Tibial artery (tissue), 4 donors: ENCODE results near the gene PLXNB1.

Experiments used
- DNase-seq, 2 donors: peaks; one replicate each; pipeline ENCODE4 v3.0.0-alpha.2; 2019
- H3K27ac ChIP-seq, 2 donors: fragments of 200-600 bp; sonication (generic) in 1 of 2; 1 replicate in 1 of 2; 2 replicates in 1 of 2; pipeline ENCODE4 v1.5.1; 2018 to 2019; ENCODE audit warnings: mild to moderate bottlenecking in 1 of 2
- H3K27me3 ChIP-seq, 2 donors: fragments of 200-600 bp; sonication (generic) in 1 of 2; one replicate each; pipeline versions ENCODE4 v1.5.1 to v1.6.0; 2016 to 2019
- H3K36me3 ChIP-seq, 3 donors: fragments of 200-600 bp; sonication (generic) in 2 of 3; one replicate each; pipeline ENCODE4 v1.5.1; 2016 to 2019; ENCODE audit warnings: mild to moderate bottlenecking in 2 of 3
- H3K4me1 ChIP-seq, 4 donors: fragments of 200-600 bp; sonication (generic) in 2 of 4; 1 replicate in 3 of 4; 2 replicates in 1 of 4; pipeline ENCODE4 v1.5.1; 2016 to 2019
- H3K4me3 ChIP-seq, 2 donors: fragments of 200-600 bp; sonication (generic) in 1 of 2; 1 replicate in 1 of 2; 2 replicates in 1 of 2; pipeline ENCODE4 v1.5.1; 2018 to 2019; ENCODE audit warnings: mild to moderate bottlenecking in 2 of 2
- H3K9me3 ChIP-seq, 3 donors: fragments of 200-600 bp; sonication (generic) in 1 of 3; one replicate each; pipeline ENCODE4 v1.5.1; 2016 to 2019
- intact Hi-C: fragments of 100-400 bp; cut with DNase I; formaldehyde crosslinking; loops from one replicate; pipeline ENCODE4 v1.15.0; 2023; ENCODE audit warnings: low total_unique reads
- TF ChIP-seq, protein P1 (sequence below), 2 experiments: fragments of 200-600 bp in 1 of 2; fragments of 450-650 bp in 1 of 2; IDR thresholded peaks; one replicate each; pipeline ENCODE4 v1.5.1; 2017 to 2019; ENCODE audit warnings: antibody characterized with exemption in 2 of 2, mild to moderate bottlenecking in 1 of 2, moderate library complexity in 1 of 2

Gene PLXNB1

GRCh38 chr3:48371651-48372376 lies 58.1 kb downstream of the PLXNB1 start, which contains the start of gene FBXW12:
Gene FBXW12, plus strand, starts transcription at chr3:48372219. Its CDS starts 549 bp downstream, at chr3:48372768.
- TF ChIP-seq, protein P1, sequence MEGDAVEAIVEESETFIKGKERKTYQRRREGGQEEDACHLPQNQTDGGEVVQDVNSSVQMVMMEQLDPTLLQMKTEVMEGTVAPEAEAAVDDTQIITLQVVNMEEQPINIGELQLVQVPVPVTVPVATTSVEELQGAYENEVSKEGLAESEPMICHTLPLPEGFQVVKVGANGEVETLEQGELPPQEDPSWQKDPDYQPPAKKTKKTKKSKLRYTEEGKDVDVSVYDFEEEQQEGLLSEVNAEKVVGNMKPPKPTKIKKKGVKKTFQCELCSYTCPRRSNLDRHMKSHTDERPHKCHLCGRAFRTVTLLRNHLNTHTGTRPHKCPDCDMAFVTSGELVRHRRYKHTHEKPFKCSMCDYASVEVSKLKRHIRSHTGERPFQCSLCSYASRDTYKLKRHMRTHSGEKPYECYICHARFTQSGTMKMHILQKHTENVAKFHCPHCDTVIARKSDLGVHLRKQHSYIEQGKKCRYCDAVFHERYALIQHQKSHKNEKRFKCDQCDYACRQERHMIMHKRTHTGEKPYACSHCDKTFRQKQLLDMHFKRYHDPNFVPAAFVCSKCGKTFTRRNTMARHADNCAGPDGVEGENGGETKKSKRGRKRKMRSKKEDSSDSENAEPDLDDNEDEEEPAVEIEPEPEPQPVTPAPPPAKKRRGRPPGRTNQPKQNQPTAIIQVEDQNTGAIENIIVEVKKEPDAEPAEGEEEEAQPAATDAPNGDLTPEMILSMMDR (IDR thresholded peaks at IDR 0.05), result no peak
- intact Hi-C loops, result no loop called here
- H3K4me3 ChIP-seq, result no peak within 1 kb of the TSS
- no peaks in the 10 kb centered on the region for H3K27me3 ChIP-seq
- H3K36me3 ChIP-seq, result no peaks in the 10 kb centered on the region
- H3K4me1 ChIP-seq, result no peaks in the 10 kb centered on the region
- no peaks in the 10 kb centered on the region for H3K9me3 ChIP-seq
- DNase-seq, result no peak
- no peak within 1 kb of the TSS for H3K27ac ChIP-seq

GRCh38 chr3:48370333-48370713 lies 59.6 kb downstream of the PLXNB1 start:
- no peak overlapping the region for H3K27ac ChIP-seq
- no peaks in the 10 kb centered on the region for H3K36me3 ChIP-seq
- H3K9me3 ChIP-seq, result no peaks in the 10 kb centered on the region
- H3K4me1 ChIP-seq, result no peaks in the 10 kb centered on the region
- no peak overlapping the region for H3K4me3 ChIP-seq
- TF ChIP-seq, protein P1 (IDR thresholded peaks at IDR 0.05), result no peak
- no peaks in the 10 kb centered on the region for H3K27me3 ChIP-seq
- intact Hi-C loops, result no loop called here
- no peak for DNase-seq

- no peaks in the 10 kb centered on the region for H3K9me3 ChIP-seq
- H3K27me3 ChIP-seq, result no peaks in the 10 kb centered on the region
- no peak overlapping the region for H3K27ac ChIP-seq
- TF ChIP-seq, protein P1 (IDR thresholded peaks at IDR 0.05), result no peak
- H3K4me3 ChIP-seq, result no peak overlapping the region
- H3K36me3 ChIP-seq, result no peaks in the 10 kb centered on the region
- DNase-seq, result no peak
- intact Hi-C loops, result loop anchor here (10.0 kb wide), 1 partner anchor 505 kb away; no protein-coding TSS in a partner anchor
- no peaks in the 10 kb centered on the region for H3K4me1 ChIP-seq
These were observed 60.1 kb downstream of the PLXNB1 start for GRCh38 chr3:48369693-48370332.

DNA sequence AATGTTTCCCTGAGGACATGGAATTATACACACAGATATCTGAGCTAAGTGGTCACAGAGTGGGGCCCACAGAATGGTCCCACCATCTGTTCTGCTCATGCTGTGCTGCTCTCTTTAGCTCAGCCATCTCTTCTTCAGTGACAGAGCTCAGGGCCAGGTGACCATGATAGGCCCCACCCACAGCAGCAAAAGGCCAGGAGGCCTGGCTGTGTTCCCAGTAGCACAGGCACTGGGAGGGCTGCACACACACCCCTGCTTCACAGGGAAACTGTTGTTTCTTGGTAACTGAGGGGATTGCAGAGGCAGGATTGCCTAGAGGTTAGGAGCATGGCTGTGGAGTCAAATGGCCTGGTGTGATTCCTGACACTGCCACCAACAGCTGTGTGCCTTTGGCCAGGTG lies 62.7 kb downstream of the PLXNB1 start:
- no peaks in the 10 kb centered on the region for H3K9me3 ChIP-seq
- no peaks in the 10 kb centered on the region for H3K4me1 ChIP-seq
- no peaks in the 10 kb centered on the region for H3K36me3 ChIP-seq
- H3K27ac ChIP-seq, result no peak overlapping the region
- H3K27me3 ChIP-seq, result no peaks in the 10 kb centered on the region
- intact Hi-C loops, result loop anchor here (10.0 kb wide), 1 partner anchor 508 kb away; no protein-coding TSS in a partner anchor
- no peak overlapping the region for H3K4me3 ChIP-seq
- TF ChIP-seq, protein P1 (IDR thresholded peaks at IDR 0.05), result no peak
- no peak for DNase-seq

GRCh38 chr3:48364840-48365239 lies 65.0 kb downstream of the PLXNB1 start:
- intact Hi-C loops, result loop anchor here (10.0 kb wide), 1 partner anchor 510 kb away; no protein-coding TSS in a partner anchor
- no peak for DNase-seq
- Histone ChIP-seq H3K36me3 (no peaks in the 10 kb centered on the region), H3K4me3 (no peak overlapping the region), H3K9me3 (no peaks in the 10 kb centered on the region), H3K4me1 (no peaks in the 10 kb centered on the region), H3K27me3 (no peaks in the 10 kb centered on the region), H3K27ac (no peak overlapping the region)
- TF ChIP-seq, protein P1 (IDR thresholded peaks at IDR 0.05), result no peak
